BE2C (cell line): ENCODE data around the gene PEX1.
"Not testable (repeated sequence)": the region's sequence is repeated elsewhere in the genome, so short reads cannot be mapped to it uniquely, and the experiment has no call there.

ENCODE experiments used
- DNase-seq: peaks from one replicate; pipeline ENCODE4 v3.0.0-alpha.2; 2020
- H3K27me3 ChIP-seq: fragments of 250-450 bp; sonication (Bioruptor Pico); 2 replicates; pipeline ENCODE4 v1.5.1; 2020; ENCODE audit warnings: mild to moderate bottlenecking
- H3K36me3 ChIP-seq: fragments of 250-450 bp; sonication (Bioruptor Pico); 2 replicates; pipeline ENCODE4 v1.5.1; 2020; ENCODE audit warnings: mild to moderate bottlenecking
- H3K4me1 ChIP-seq: fragments of 250-450 bp; sonication (Bioruptor Pico); 2 replicates; pipeline ENCODE4 v1.5.1; 2020
- H3K4me3 ChIP-seq: 2 replicates; pipeline ENCODE4 v1.5.1; 2011; ENCODE audit warnings: low read depth, low read length
- H3K9me3 ChIP-seq: fragments of 250-450 bp; sonication (Bioruptor Pico); 2 replicates; pipeline ENCODE4 v1.5.1; 2020
- TF ChIP-seq, protein P1 (sequence below): IDR thresholded peaks from 2 replicates; pipeline ENCODE4 v1.5.1; 2012; ENCODE audit warnings: mild to moderate bottlenecking, low read depth, low read length

PEX1 gene

DNA sequence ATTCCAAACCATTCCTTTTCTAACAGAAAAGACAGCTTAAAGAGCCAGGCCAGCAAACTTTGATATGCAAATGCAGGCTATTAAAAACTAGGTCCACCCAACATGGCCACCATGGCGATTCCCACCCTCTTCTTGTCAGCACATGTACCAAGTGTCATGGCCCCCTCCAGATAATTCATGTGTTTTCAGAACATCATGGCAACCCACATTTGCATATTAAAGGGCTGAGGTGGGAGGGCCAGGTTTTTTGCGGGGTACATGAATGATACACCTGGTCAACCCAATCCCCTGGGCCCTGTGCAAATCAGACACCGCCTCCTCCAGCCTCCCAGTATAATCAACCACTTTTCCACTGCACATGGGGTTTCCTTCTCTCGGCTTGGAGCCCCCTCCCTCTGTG is 49.6 kb downstream of the PEX1 start:
- H3K27me3 ChIP-seq: no peaks in the 10 kb centered on the region
- TF ChIP-seq, protein P1, sequence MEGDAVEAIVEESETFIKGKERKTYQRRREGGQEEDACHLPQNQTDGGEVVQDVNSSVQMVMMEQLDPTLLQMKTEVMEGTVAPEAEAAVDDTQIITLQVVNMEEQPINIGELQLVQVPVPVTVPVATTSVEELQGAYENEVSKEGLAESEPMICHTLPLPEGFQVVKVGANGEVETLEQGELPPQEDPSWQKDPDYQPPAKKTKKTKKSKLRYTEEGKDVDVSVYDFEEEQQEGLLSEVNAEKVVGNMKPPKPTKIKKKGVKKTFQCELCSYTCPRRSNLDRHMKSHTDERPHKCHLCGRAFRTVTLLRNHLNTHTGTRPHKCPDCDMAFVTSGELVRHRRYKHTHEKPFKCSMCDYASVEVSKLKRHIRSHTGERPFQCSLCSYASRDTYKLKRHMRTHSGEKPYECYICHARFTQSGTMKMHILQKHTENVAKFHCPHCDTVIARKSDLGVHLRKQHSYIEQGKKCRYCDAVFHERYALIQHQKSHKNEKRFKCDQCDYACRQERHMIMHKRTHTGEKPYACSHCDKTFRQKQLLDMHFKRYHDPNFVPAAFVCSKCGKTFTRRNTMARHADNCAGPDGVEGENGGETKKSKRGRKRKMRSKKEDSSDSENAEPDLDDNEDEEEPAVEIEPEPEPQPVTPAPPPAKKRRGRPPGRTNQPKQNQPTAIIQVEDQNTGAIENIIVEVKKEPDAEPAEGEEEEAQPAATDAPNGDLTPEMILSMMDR: no peak
- no peak overlapping the region for H3K4me3 ChIP-seq
- no peak for DNase-seq
- H3K36me3 ChIP-seq: no peaks in the 10 kb centered on the region
- no peaks in the 10 kb centered on the region for H3K4me1 ChIP-seq
- no peaks in the 10 kb centered on the region for H3K9me3 ChIP-seq

DNA sequence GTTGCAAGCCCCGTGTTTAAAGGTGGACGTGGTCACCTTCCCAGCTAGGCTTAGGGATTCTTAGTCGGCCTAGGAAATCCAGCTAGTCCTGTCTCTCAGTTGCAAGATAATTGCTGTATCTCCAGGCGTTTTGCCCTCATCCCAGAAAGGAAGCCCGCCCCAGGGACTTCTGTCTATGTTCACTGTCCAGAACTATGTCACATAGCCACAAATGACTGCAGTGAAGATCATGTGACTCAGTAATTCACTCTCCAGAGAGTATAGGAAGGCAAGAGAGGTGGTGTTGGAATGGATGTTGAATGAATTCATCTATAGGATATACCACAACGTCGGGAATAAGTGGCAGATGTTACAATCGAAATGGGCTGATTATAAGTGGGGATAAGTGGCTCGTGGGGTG is 50.2 kb downstream of the PEX1 start:
- H3K4me1 ChIP-seq: no peaks in the 10 kb centered on the region
- H3K36me3 ChIP-seq: no peaks in the 10 kb centered on the region
- TF ChIP-seq, protein P1: no peak
- H3K4me3 ChIP-seq: no peak overlapping the region
- H3K27me3 ChIP-seq: no peaks in the 10 kb centered on the region
- no peaks in the 10 kb centered on the region for H3K9me3 ChIP-seq
- no peak for DNase-seq

DNA sequence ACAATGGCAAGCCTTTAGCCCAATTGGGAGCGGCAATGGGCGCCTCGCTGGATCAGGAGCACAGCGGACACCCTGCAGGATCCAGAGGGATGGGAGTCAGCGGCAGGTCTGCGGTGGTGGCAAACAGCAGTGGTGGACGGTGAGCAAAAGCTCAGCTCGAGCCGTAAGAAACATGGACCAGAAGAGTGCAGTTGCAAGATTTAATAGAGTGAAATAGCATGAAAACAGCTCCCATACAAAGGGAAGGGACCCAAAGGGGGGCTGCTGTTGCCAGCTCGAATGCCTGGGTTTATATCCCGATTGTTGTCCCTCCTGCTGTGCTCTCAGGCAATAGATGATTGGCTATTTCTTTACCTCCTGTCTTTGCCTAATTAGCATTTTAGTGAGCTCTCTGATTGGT is 50.6 kb downstream of the PEX1 start, which contains the start of gene ERVW-1:
Gene ERVW-1 (minus strand): TSS at position 266 of the 400 bp plus-strand sequence. CDS start 7,565 bp downstream, outside the sequence.
- not testable (repeated sequence) for H3K27me3 ChIP-seq, H3K4me3 ChIP-seq, H3K9me3 ChIP-seq, DNase-seq, H3K4me1 ChIP-seq, H3K36me3 ChIP-seq

DNA sequence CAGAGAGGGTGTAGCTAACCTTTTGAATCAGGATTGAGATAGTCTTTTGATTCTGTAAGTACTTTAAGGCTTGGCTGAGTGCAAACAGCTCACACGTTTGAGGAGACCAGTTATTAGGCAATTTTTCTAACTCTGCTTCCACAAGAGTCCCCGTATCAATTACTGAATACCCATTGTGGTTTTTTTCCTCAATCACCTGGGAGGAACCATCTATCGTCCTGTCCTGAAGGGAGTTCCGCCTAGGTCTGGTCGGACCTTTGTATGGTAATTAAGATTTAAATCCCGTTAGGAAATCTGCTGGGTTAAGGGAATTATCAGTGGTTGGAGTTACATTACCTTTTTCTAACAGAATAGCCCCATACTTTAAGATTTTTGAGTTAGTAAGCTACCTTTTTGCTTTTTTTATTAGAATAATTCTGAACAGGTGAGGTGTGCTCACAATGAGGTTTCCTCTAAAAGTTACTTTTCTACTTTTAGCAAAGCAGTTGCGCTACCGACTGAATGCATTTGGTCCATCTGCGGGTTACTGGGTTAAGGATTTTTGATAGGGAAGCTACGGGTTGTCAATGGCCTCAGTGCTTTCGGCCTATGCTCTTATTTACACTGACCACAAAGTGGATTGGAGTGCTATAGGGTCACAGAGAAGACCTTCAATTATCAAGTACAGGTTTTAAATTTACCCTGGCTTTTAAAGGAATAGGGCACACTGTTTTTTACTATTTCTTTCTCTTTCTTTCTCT is 52.3 kb downstream of the PEX1 start:
- not testable (repeated sequence) for H3K36me3 ChIP-seq, H3K9me3 ChIP-seq, H3K4me1 ChIP-seq, H3K4me3 ChIP-seq, DNase-seq, H3K27me3 ChIP-seq

DNA sequence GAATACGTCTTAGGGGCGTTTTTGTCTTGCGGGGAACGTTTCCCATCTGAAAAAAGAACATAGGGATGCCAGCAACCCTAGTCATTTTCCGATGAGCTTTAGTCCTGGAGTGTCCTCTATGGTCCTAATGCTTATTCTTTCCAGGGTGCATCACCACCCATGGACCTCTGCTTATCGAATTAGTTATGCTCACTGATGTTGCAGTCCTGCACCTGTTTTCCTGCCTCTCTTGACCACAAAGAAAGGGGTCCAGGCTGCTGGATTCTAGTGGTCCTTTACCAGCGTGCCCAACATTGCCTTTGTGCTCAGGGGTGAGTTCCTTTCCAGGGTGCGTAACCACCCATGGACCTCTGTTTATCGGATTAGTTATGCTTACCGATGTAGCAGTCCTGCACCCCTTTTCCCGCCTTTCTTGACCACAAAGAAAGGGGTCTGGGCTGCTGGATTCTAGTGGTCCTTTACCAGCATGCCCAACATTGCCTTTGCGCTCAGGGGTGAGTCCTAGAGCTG is 53.0 kb downstream of the PEX1 start:
- not testable (repeated sequence) for H3K36me3 ChIP-seq, H3K4me3 ChIP-seq, DNase-seq, H3K27me3 ChIP-seq, H3K9me3 ChIP-seq, H3K4me1 ChIP-seq

DNA sequence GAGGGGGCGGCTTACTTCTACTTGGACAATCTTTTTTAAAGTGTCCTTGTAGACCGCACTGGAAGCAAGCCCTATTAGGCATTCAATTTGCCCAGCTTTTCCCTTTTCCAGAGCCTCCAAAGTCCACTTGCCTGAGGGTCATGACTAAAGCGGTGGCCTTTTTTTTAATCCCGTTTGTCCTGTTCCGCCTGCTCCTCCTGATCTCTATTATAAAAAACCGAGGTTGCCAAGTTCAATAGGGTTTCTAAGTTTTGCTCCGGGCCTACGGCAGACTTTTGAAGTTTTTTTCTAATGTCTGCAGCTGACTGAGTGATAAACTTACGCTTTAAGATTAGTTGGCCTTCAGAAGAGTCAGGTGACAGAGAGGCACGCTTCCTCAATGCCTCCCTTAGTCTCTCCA is 54.3 kb downstream of the PEX1 start:
- H3K27me3 ChIP-seq, H3K4me3 ChIP-seq, DNase-seq: not testable (repeated sequence)

DNA sequence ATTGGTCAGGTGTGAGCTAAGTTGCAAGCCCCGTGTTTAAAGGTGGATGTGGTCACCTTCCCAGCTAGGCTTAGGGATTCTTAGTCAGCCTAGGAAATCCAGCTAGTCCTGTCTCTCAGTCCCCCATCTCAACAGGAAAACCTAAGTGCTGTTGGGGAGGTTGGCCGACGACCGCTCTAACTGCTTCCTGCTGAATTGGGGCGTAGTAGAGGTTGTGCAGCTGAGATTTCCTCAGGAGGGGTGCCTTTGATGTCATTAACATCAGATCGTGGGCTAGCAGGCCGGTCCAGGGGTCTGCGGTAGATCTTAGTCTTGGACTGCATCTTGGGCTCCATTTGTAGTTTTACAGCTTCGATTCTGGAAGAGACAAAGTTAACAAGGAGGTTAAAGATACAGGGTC is 59.7 kb downstream of the PEX1 start:
- H3K9me3 ChIP-seq, H3K36me3 ChIP-seq, H3K27me3 ChIP-seq, H3K4me1 ChIP-seq, DNase-seq, H3K4me3 ChIP-seq: not testable (repeated sequence)

More for the DNA sequence above, 54.3 kb downstream of the PEX1 start:
- H3K4me1 ChIP-seq, H3K9me3 ChIP-seq, H3K36me3 ChIP-seq: not testable (repeated sequence)

DNA sequence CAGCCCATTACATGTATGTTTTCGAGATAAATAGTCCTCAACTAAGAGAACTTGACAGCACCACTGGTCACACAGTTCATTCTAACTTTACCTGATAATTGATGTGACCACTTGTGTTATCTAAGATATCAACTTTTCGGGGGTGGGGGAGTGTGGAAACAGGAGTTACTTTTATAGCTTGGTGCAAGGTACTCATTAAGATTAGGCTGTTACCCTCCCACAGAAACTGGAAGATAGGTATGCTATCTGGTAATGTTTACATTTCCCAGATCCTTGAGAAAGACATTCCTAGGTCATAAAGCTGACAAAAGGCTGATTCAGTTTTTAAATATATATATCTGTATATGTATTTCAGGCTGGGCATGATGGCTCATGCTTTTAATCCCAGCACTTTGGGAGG is 61.6 kb downstream of the PEX1 start:
- H3K4me1 ChIP-seq: no peaks in the 10 kb centered on the region
- DNase-seq: no peak
- no peaks in the 10 kb centered on the region for H3K27me3 ChIP-seq
- no peak overlapping the region for H3K4me3 ChIP-seq
- no peaks in the 10 kb centered on the region for H3K9me3 ChIP-seq
- H3K36me3 ChIP-seq: no peaks in the 10 kb centered on the region
- TF ChIP-seq, protein P1: no peak

DNA sequence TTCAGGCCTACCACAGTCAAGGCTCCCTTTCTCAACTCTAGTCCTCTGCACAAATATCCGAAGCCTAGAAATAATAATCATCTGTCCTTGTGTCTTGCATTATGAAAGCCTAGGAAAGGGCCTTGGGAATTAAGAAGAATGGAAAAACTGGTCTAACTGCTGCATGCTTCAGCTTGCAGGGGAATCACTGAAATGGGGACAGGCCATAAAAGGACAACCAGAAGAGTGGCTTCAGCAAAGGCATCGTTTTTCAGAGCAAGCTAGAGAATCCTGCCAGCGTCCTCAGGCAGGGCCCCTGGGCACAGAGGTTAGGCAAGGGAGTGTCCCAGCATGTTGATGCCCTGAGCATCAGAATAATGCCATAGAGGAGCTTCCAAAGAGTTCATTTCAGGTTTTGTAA is 63.8 kb downstream of the PEX1 start:
- H3K27me3 ChIP-seq: no peaks in the 10 kb centered on the region
- TF ChIP-seq, protein P1: no peak

More for the DNA sequence above, 63.8 kb downstream of the PEX1 start:
- no peaks in the 10 kb centered on the region; the same call in 1 of the 2 replicates for H3K4me1 ChIP-seq
- no peak for DNase-seq
- no peak overlapping the region for H3K4me3 ChIP-seq
- no peaks in the 10 kb centered on the region for H3K36me3 ChIP-seq
- H3K9me3 ChIP-seq: no peaks in the 10 kb centered on the region
